K562 (cell line): Measurements from ENCODE around the gene SLC9A2. TPM values are rescaled to one million over a fixed set of nuclear protein-coding genes. Genes with fewer than 3 reads are reported as not detected.
A peak's percentile ranks its signal among the peaks of the same experiment; 100 is the strongest.

Experiments
- ATF1 ChIP-seq, 2 experiments: fragments of 450-650 bp in 1 of 2; IDR thresholded peaks; 2 replicates each; pipeline ENCODE4 v1.6.1; 2016; ENCODE audit warnings: missing compliant biosample characterization in 1 of 2, missing genetic modification characterization in 1 of 2
- CCNT2 ChIP-seq: IDR thresholded peaks from 2 replicates; pipeline ENCODE4 v1.6.1; 2011; ENCODE audit warnings: borderline replicate concordance, low read depth, mild to moderate bottlenecking, moderate library complexity, mixed read lengths, low read length; ENCODE audit not compliant: insufficient read length; ENCODE audit errors: extremely low read depth
- CEBPB ChIP-seq: fragments of 450-650 bp; IDR thresholded peaks from 2 replicates; pipeline ENCODE4 v1.6.1; 2016; ENCODE audit warnings: missing genetic modification characterization, missing compliant biosample characterization
- ETS2 ChIP-seq: IDR thresholded peaks from 2 replicates; pipeline ENCODE4 v1.6.1; 2016; ENCODE audit warnings: borderline replicate concordance, missing genetic modification characterization, mild to moderate bottlenecking, moderate library complexity, missing compliant biosample characterization; ENCODE audit not compliant: poor library complexity, severe bottlenecking
- FOS ChIP-seq: IDR thresholded peaks from 3 replicates; pipeline ENCODE4 v1.6.1; 2011; ENCODE audit not compliant: insufficient read length; ENCODE audit errors: extremely low read depth
- FOXP1 ChIP-seq: sonication (generic); formaldehyde crosslinking; IDR thresholded peaks from 2 replicates; pipeline ENCODE4 v1.8.0; 2022; ENCODE audit warnings: mild to moderate bottlenecking, missing genetic modification reagents
- JUND ChIP-seq, 2 experiments: IDR thresholded peaks; 2 replicates in 1 of 2; 3 replicates in 1 of 2; pipeline ENCODE4 v1.6.1; 2011; ENCODE audit warnings: borderline replicate concordance in 2 of 2, low read depth in 2 of 2, low read length in 2 of 2, improper control_type of control experiment in 1 of 2, missing biosample characterization in 1 of 2, missing genetic modification characterization in 1 of 2, missing genetic modification reagents in 1 of 2
- MAX ChIP-seq: sonication (generic); formaldehyde crosslinking; IDR thresholded peaks from 2 replicates; pipeline ENCODE4 v1.9.0; 2022; ENCODE audit warnings: mild to moderate bottlenecking, missing genetic modification reagents
- MYBL2 ChIP-seq, 2 experiments: fragments of 450-650 bp in 1 of 2; sonication (generic) in 1 of 2; formaldehyde crosslinking in 1 of 2; IDR thresholded peaks; 2 replicates each; pipeline versions ENCODE4 v1.6.1 to v1.8.1; 2017 to 2022; ENCODE audit warnings: borderline replicate concordance in 1 of 2, inconsistent platforms in 1 of 2, low read depth in 1 of 2, mild to moderate bottlenecking in 1 of 2, missing genetic modification reagents in 1 of 2, moderate library complexity in 1 of 2
- NCOA1 ChIP-seq: fragments of 450-650 bp; IDR thresholded peaks from 2 replicates; pipeline ENCODE4 v1.6.1; 2016; ENCODE audit warnings: low read depth
- NEUROD1 ChIP-seq: fragments of 150-350 bp; IDR thresholded peaks from 2 replicates; pipeline ENCODE4 v1.6.1; 2014; ENCODE audit warnings: borderline replicate concordance, low read length, low read depth; ENCODE audit not compliant: partially characterized antibody
- NFIX ChIP-seq: fragments of 250-450 bp; sonication (Bioruptor Pico); IDR thresholded peaks from 2 replicates; pipeline ENCODE4 v1.4.0; 2020; ENCODE audit warnings: low read depth, mild to moderate bottlenecking, moderate library complexity
- RFX1 ChIP-seq: fragments of 450-650 bp; IDR thresholded peaks from 2 replicates; pipeline ENCODE4 v1.6.1; 2016; ENCODE audit warnings: mild to moderate bottlenecking, moderate library complexity
- STAT5A ChIP-seq: IDR thresholded peaks from 2 replicates; pipeline ENCODE4 v1.6.1; 2012; ENCODE audit warnings: low read length, inconsistent platforms, borderline replicate concordance
- TRIM24 ChIP-seq, 2 experiments: fragments of 450-650 bp; IDR thresholded peaks; 2 replicates each; pipeline ENCODE4 v1.6.1; 2016
- TRIM28 ChIP-seq: fragments of 450-650 bp; IDR thresholded peaks from 2 replicates; pipeline ENCODE4 v1.6.1; 2017
- YY1 ChIP-seq, 3 experiments: IDR thresholded peaks; 2 replicates each; pipeline ENCODE4 v1.6.1; 2011; ENCODE audit warnings: low read length in 2 of 3, mild to moderate bottlenecking in 2 of 3, moderate library complexity in 2 of 3, borderline replicate concordance in 1 of 3, control low read depth in 1 of 3, low read depth in 1 of 3; ENCODE audit not compliant: insufficient read depth in 3 of 3, insufficient replicate concordance in 2 of 3, control insufficient read depth in 1 of 3, insufficient read length in 1 of 3; ENCODE audit errors: extremely low read depth in 1 of 3
- ZFP91 ChIP-seq: sonication (generic); formaldehyde crosslinking; IDR thresholded peaks from 2 replicates; pipeline ENCODE4 v1.8.0; 2022; ENCODE audit warnings: mild to moderate bottlenecking, missing genetic modification reagents
- ZNF184 ChIP-seq: sonication (generic); formaldehyde crosslinking; IDR thresholded peaks from 2 replicates; pipeline ENCODE4 v1.5.0; 2020; ENCODE audit warnings: missing genetic modification reagents
- ZNF197 ChIP-seq: fragments of 200-800 bp; sonication (Bioruptor generic); IDR thresholded peaks from 2 replicates; pipeline ENCODE4 v1.6.1; 2016; ENCODE audit warnings: low read depth, missing genetic modification characterization, missing compliant biosample characterization
- ZNF23 ChIP-seq: fragments of 250-450 bp; sonication (Bioruptor Pico); IDR thresholded peaks from 2 replicates; pipeline ENCODE4 v1.4.0; 2020; ENCODE audit warnings: mild to moderate bottlenecking
- ZNF239 ChIP-seq: fragments of 250-450 bp; sonication (Bioruptor Pico); IDR thresholded peaks from 2 replicates; pipeline ENCODE4 v1.4.0; 2020; ENCODE audit warnings: mild to moderate bottlenecking
- ZNF347 ChIP-seq: fragments of 450-650 bp; formaldehyde crosslinking; IDR thresholded peaks from 2 replicates; pipeline ENCODE4 v1.4.0; 2020; ENCODE audit warnings: low read depth, mild to moderate bottlenecking, moderate library complexity
- polyA plus RNA-seq, 8 experiments: library from polyadenylated mRNA; depleted of rRNA in 4 of 8; stranded (reverse) in 5 of 8; unstranded in 3 of 8; fragments of >200 nt; fragmentation: Nextera tagmentation in 2 of 8; fragmentation: Illumina TruSeq in 1 of 8; extraction: Ambion mirVana in 2 of 8; extraction: Trizol in 1 of 8; gene quantifications; 2 replicates each; pipeline versions ENCODE4 v1.2.1 to v1.2.3, GENCODE V29; 2011 to 2014; ENCODE audit warnings: inconsistent platforms in 1 of 8, missing spikeins in 1 of 8
- total RNA-seq, 7 experiments: library from RNA; depleted of rRNA in 6 of 7; stranded (reverse); fragments of >200 nt in 6 of 7; fragmentation: Illumina TruSeq in 2 of 7; extraction: Trizol in 2 of 7; gene quantifications; 2 replicates each; pipeline versions ENCODE4 v1.2.1 to v1.2.3, GENCODE V29; 2011 to 2021; ENCODE audit warnings: low replicate concordance in 1 of 7
- TF ChIP-seq, protein P1 (sequence below): fragments of 450-650 bp; IDR thresholded peaks from 2 replicates; pipeline ENCODE4 v1.6.1; 2016; ENCODE audit warnings: low read depth, mild to moderate bottlenecking, moderate library complexity
- TF ChIP-seq, protein P2 (sequence below): sonication (generic); formaldehyde crosslinking; IDR thresholded peaks from 2 replicates; pipeline ENCODE4 v1.9.0; 2022; ENCODE audit warnings: mild to moderate bottlenecking, missing genetic modification reagents

Gene SLC9A2
- total and polyA plus RNA-seq, 9 of the 15 experiments (the other 6 are each of a cell fraction or from before 2014, with no cell fraction given) = 0.45 to 3.3 (median 1.6) TPM

DNA sequence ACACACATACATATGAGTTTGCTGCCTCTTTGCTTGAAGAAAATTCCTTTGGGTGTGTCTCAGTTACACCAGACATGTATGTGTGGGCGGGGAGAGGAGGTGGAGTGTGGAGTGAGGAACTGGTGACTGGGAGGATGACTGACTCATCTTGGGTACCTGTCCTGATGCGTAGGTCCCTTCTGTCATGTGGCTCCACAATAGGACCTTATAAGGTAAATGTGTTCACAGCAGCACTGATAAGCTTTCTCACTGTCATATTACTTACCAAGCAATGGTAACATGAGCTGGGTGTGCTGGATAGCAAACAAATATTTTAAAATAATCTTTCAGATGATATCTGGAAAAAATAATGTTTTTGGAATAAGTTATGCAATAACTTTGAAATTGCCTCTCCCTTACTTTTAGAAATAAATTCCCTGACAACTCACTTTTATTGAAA, 45.1 kb downstream of the SLC9A2 start (continued):
- TF ChIP-seq CCNT2 (no peak), ATF1 (CRISPR knock-in tag; IDR thresholded peaks at IDR 0.05) (no peak), ATF1 (tag; IDR thresholded peaks at IDR 0.05) (peak; percentile 73), TRIM24 (IDR thresholded peaks at IDR 0.05) (peak in 1 of 2 experiments; percentile 36; a peak in 1 of 4 replicates), TRIM28 (no peak), ZNF239 (CRISPR knock-in tag) (no peak), MAX (no peak), NFIX (CRISPR knock-in tag) (no peak), NEUROD1 (no peak), ZNF23 (CRISPR knock-in tag) (no peak), NCOA1 (peak; percentile 65; the same call in 1 of the 2 replicates), ZNF197 (0 out of 2 replicates have a peak, but pooled peaks have one; percentile 32), STAT5A (no peak), RFX1 (no peak), YY1 (IDR thresholded peaks at IDR 0.05; ENCODE audit: borderline replicate concordance in 1 of 3, control insufficient read depth in 1 of 3, extremely low read depth in 1 of 3, insufficient read depth in 3 of 3, insufficient read length in 1 of 3, insufficient replicate concordance in 2 of 3, low read depth in 1 of 3, low read length in 2 of 3) (no peak), ZFP91 (CRISPR knock-in tag) (no peak), ZNF184 (no peak), JUND (IDR thresholded peaks at IDR 0.05; ENCODE audit: borderline replicate concordance, low read depth, low read length) (peak; percentile 94), JUND (tag; IDR thresholded peaks at IDR 0.05; ENCODE audit: borderline replicate concordance, low read depth, low read length) (peak; percentile 94; the same call in 2 of the 3 replicates), CEBPB (peak; percentile 87), ETS2 (tag) (no peak), FOXP1 (no peak), ZNF347 (CRISPR knock-in tag) (no peak), FOS (peak; percentile 41), MYBL2 (IDR thresholded peaks at IDR 0.05; ENCODE audit: low read depth) (no peak), MYBL2 (CRISPR knock-in tag; IDR thresholded peaks at IDR 0.05; ENCODE audit: borderline replicate concordance) (no peak)
- TF ChIP-seq, protein P1, sequence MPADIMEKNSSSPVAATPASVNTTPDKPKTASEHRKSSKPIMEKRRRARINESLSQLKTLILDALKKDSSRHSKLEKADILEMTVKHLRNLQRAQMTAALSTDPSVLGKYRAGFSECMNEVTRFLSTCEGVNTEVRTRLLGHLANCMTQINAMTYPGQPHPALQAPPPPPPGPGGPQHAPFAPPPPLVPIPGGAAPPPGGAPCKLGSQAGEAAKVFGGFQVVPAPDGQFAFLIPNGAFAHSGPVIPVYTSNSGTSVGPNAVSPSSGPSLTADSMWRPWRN = peak; percentile 32; the same call in 1 of the 2 replicates
- TF ChIP-seq, protein P2, sequence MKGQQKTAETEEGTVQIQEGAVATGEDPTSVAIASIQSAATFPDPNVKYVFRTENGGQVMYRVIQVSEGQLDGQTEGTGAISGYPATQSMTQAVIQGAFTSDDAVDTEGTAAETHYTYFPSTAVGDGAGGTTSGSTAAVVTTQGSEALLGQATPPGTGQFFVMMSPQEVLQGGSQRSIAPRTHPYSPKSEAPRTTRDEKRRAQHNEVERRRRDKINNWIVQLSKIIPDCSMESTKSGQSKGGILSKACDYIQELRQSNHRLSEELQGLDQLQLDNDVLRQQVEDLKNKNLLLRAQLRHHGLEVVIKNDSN (CRISPR knock-in tag) = peak; percentile 60
